Upper lobe of right lung (tissue), 1 donor: ENCODE measurements around the gene CAMKMT. TPM values are rescaled to one million over a fixed set of nuclear protein-coding genes. Genes with fewer than 3 reads are reported as not detected.

ENCODE experiments used
- ATAC-seq: fragments of 200-7000 bp; cut with Tn5 transposase; one replicate; pipeline ENCODE4 v1.9.1; 2020; ENCODE audit warnings: mild to moderate bottlenecking, moderate library complexity
- DNase-seq: peaks from one replicate; pipeline ENCODE4 v3.0.0-alpha.2; 2020
- H3K27ac ChIP-seq: fragments of 200-600 bp; one replicate; pipeline ENCODE4 v1.8.0; 2022
- H3K27me3 ChIP-seq: fragments of 200-600 bp; one replicate; pipeline ENCODE4 v1.8.0; 2022; ENCODE audit warnings: mild to moderate bottlenecking
- H3K36me3 ChIP-seq: fragments of 200-600 bp; one replicate; pipeline ENCODE4 v1.8.0; 2022
- H3K4me1 ChIP-seq: fragments of 200-600 bp; one replicate; pipeline ENCODE4 v1.8.0; 2022
- H3K4me3 ChIP-seq: fragments of 200-600 bp; one replicate; pipeline ENCODE4 v1.8.0; 2022; ENCODE audit warnings: mild to moderate bottlenecking
- H3K9me3 ChIP-seq: fragments of 200-600 bp; one replicate; pipeline ENCODE4 v1.8.0; 2022
- CTCF ChIP-seq: fragments of 200-600 bp; IDR thresholded peaks from one replicate; pipeline ENCODE4 v1.8.0; 2022; ENCODE audit warnings: antibody characterized with exemption
- intact Hi-C: fragments of 100-400 bp; cut with DNase I; formaldehyde crosslinking; loops from one replicate; pipeline ENCODE4 v1.11.0; 2022
- total RNA-seq: library from RNA; stranded (reverse); fragmentation: NEBNext Ultra II Directional; extraction: Animal tissue kit (Norgen Biotek cat#: 25700); gene quantifications from one replicate; pipeline ENCODE4 v1.2.1, GENCODE V29; 2021
- donor health status: DM: no; HTN: yes; CAD: no; lungs with severe emphysema.

CAMKMT gene
- total RNA-seq, 1 donor from 2014 or later = 10.5 TPM

GRCh38 chr2:44360749-44361329, 908 bp upstream of the CAMKMT start:
- no peaks in the 10 kb centered on the region for H3K27me3 ChIP-seq
- H3K4me1 ChIP-seq = peaks cover 25% of the 10 kb centered on the region
- intact Hi-C loops = no loop called here
- TF ChIP-seq CTCF = no peak
- peak overlapping the region; percentile 81 for H3K4me3 ChIP-seq
- ATAC-seq (peak; percentile 18), DNase-seq (no peak)
- peak overlapping the region; percentile 100 for H3K27ac ChIP-seq
- no peaks in the 10 kb centered on the region for H3K36me3 ChIP-seq
- H3K9me3 ChIP-seq = no peaks in the 10 kb centered on the region

GRCh38 chr2:44362207-44363015, 664 bp downstream of the CAMKMT start:
- ATAC-seq (peak; percentile 37), DNase-seq (peak; percentile 68)
- Histone ChIP-seq H3K4me3 (peak overlapping the region; percentile 81), H3K36me3 (no peaks in the 10 kb centered on the region), H3K27me3 (no peaks in the 10 kb centered on the region), H3K4me1 (peaks cover 25% of the 10 kb centered on the region), H3K9me3 (no peaks in the 10 kb centered on the region), H3K27ac (peak overlapping the region; percentile 100)
- intact Hi-C loops = no loop called here
- TF ChIP-seq CTCF = no peak

- ATAC-seq (no peak), DNase-seq (no peak)
- Histone ChIP-seq H3K36me3 (no peaks in the 10 kb centered on the region), H3K27ac (no peak overlapping the region), H3K27me3 (no peaks in the 10 kb centered on the region), H3K4me1 (peaks cover 16% of the 10 kb centered on the region), H3K9me3 (no peaks in the 10 kb centered on the region), H3K4me3 (no peak overlapping the region)
- no peak for TF ChIP-seq CTCF
- intact Hi-C loops = no loop called here
These were observed 2.9 kb downstream of the CAMKMT start for GRCh38 chr2:44364604-44365003.

- no peak overlapping the region for H3K4me3 ChIP-seq
- H3K27me3 ChIP-seq = no peaks in the 10 kb centered on the region
- DNase-seq = no peak
- H3K27ac ChIP-seq = no peak overlapping the region
- intact Hi-C loops = no loop called here
- peaks cover 4% of the 10 kb centered on the region for H3K4me1 ChIP-seq
- no peaks in the 10 kb centered on the region for H3K36me3 ChIP-seq
- ATAC-seq = no peak
- H3K9me3 ChIP-seq = no peaks in the 10 kb centered on the region
- no peak for TF ChIP-seq CTCF
These were observed 5.8 kb downstream of the CAMKMT start for GRCh38 chr2:44367591-44367990.

GRCh38 chr2:44369392-44369791, 7.6 kb downstream of the CAMKMT start:
- intact Hi-C loops = no loop called here
- Histone ChIP-seq H3K4me1 (no peaks in the 10 kb centered on the region), H3K36me3 (no peaks in the 10 kb centered on the region), H3K9me3 (no peaks in the 10 kb centered on the region), H3K4me3 (no peak overlapping the region), H3K27me3 (no peaks in the 10 kb centered on the region), H3K27ac (no peak overlapping the region)
- no peak for ATAC-seq
- no peak for DNase-seq
- TF ChIP-seq CTCF = no peak
